ENCODE measurements around the gene GARNL3.

The GARNL3 gene

DNA sequence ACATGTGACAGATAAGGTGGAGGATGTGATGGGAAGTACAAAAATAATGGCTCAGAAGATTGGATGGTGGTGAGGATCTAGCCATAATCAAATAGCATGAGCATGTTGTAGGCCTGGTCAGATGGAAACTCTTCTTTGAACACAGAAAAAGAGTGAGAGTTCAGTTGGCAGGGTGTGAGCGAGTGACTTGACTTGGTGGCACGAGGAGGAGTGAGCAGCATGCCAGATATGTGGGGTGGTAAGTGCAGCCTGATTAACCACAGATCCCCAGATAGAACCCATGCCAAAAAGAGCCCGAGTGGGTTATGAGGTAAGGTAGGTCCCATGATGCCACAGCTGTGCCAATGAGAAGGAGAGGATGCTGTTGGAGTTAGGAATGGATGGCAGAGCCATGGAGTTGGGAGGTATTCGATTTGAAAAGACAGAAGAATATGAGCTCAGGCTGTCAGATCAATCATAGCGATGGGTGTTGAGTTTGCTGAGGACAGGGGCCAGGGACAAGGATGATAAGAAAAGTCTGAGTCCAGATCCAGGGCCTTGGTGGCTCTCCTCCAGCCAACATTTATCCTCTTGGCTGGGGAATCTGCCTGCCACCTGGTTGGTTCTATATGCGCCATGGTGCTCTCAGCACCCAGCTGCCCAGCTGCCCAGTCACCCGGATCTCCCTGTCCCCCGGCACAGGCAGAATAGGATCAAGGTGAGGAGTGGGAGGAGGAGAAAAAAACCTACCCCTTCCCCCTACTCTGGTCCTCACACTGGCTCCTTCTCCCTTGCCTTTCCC is 16.5 kb downstream of the GARNL3 start:
- DNase-seq = no peak

DNA sequence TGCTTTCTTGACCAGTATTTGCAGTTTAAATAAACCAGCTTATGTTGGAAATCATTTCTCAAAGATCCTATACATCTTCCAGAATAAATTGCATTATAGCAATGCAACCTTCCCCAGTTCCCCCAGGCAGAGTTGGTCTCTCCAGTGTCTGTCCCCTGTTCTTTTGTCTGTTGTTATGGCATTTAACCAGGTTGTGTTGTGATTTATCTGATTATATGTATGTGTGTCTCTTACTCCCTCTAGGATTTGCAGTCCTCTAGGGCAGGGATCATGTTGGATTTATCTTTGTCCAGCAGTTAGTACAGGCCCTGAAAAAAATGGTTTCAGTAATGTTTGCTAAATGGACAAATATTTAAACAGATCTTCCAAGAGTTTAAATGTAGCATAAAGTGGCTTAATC is 17.3 kb downstream of the GARNL3 start:
- no peak for DNase-seq

DNA sequence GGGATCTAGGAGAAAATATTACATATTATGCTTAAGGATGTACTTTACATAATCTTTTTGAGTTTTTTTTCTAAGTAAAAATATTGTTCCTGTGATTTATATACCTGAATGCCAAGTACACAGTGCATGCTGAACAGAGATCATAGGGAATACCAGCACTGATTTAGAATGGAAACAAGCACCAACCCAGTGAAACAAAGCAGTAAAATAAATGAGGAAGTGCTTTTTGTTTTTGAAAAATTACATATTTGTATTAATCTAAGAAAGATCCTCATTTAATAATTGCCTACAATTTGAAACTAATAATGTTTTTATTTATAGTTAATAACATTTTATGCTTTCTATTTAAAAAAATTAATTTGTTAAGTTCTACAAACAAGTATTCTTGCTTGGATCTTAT is 18.0 kb downstream of the GARNL3 start:
- DNase-seq = no peak

DNA sequence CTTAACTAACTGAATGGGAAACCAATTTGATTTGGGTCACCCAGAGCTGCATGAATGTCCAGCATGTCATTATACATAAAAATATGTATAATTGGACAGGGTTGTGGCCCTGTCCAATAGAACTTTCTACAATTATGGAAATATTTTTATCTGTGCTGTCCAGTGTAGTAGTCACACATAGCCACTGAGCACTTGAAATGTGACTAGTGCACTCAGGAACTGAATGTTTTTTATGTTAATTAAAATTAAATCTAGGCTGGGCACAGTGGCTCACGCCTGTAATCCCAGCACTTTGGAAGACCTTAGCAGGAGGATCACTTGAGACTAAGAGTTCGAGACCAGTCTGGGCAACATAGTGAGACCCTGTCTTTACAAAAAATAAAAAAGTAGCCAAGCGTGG is 18.6 kb downstream of the GARNL3 start:
- DNase-seq = no peak

DNA sequence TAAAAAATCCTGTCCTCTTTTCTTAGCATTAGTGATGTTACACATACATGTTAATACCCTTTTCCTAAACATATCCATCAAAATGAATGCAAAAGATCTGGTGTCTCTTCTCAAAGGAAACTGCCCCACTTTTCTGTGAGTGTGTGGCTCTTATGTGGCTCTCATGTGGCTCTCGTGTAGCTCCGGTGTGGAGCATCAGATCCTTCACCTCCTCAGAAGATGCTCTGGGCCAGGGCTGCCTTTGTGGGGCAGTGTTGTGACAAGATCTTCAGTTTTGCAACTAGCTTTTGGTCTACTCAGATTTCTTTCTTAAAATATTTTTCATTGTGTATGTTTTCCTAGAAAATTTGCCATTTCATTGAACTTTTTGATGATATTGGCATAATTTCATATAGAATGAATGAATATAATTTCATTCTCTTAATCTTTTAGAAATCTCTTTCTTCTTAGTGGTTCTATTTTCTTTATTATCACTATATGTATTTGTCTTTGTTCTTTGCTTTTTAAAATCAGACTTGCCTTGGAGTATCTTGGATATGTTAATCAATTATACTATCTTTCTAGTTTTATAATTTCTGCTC is 19.4 kb downstream of the GARNL3 start:
- DNase-seq = no peak

DNA sequence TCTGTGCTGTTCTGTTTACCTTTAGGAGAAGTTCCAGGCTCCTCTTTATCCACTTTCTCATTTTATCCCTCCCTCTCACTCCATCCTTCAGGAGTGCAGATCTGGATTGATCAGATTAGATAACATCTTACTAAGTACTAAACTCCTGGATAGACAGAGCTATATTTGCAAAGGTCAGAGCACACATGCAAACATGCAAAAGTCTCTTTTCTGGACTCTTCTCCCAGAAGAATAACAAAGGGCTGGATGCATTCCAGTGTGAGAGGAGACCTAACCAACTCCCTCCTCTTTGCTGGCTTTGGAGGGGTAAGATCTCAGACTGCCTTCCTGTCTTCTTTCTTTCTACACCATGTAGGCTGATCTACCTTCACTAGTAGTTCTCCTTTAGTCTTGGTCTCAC is 21.4 kb downstream of the GARNL3 start:
- no peak for DNase-seq

DNA sequence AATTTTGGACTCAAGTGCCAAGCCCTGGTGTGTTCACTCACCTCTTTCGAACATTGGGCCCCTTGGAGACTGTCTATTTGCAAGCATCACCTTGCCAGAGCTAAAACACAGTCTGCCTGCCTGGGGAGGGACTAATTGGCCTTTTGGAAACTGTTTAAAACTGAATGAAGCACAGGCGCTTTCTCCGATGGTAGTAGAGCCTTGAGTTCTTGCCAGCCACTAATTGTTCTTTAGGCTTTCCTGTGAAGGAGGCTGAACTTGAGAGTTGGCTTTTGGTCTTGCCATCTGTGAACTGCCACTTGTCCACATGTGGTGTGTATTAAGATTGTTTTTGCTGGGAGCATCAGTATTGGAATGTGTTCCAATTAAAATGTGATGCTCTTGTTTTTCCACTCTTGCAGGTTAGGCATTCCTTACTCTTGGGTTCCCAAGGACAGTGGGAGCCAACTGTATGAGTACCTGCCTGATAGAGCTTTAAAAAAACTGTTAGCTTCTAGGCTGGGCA is 26.0 kb downstream of the GARNL3 start:
- no peak for DNase-seq

DNA sequence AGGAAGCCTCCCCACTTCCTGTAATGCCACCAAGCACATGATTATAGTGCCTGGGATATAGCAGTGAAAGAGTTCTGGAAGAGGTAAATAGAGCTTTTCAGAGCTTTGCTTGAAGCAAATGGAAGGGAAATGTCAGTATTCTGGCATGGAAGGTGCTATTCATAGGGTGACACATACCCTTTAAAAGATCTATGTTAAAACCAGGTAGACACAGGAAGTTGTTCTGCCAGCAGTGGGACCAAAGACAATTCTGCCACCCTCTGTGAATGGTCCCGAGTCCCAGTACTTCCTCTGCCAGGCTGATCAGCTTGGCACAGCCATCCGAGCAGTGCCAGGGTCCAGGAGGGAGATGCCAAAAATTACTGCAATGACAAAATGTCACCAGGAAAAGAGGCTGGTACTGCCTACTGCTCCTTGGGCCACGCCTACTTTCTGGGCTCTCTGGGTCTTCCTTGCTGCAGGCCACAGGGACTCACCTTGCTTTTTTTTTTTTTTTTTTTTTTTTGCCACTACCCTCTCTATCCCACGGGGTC is 26.7 kb downstream of the GARNL3 start:
- no peak for DNase-seq

DNA sequence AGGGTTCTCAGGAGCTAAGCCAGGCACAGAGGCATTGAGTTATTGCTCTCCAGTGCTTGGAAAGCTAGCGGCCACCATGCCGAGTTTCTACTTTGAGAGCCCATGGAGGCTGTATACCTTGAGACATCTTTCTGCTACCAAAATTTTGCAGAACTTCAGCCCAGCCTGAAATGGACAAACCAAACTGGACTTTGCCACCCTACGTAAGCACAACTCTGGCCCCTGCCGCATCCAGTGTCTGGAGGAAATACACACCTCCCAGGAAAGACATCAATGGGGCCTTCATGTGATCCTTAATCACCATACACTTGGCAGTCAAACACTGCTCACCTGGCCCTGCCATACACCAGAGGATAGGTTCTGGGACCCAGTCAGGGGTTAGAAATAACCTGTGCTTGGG is 27.8 kb downstream of the GARNL3 start:
- DNase-seq = no peak

DNA sequence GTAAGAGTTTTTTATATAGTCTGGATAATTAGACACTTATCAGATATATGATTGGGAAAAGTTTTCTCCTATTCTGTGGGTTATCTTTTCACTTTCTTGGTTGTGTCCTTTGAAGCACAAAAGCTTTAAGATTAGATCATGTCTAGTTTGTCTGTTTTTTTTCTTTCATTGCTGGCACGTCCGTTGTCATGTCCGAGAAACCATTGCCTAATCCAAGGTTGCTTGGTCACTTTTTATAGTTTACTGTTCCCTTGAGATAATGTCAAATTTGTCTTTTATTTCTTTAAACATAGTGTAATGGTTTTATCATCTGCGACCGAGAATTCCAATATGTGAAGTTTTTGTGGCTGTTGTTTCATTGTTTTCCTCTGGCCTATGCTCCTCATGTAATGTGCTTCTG is 28.8 kb downstream of the GARNL3 start:
- DNase-seq = no peak

DNA sequence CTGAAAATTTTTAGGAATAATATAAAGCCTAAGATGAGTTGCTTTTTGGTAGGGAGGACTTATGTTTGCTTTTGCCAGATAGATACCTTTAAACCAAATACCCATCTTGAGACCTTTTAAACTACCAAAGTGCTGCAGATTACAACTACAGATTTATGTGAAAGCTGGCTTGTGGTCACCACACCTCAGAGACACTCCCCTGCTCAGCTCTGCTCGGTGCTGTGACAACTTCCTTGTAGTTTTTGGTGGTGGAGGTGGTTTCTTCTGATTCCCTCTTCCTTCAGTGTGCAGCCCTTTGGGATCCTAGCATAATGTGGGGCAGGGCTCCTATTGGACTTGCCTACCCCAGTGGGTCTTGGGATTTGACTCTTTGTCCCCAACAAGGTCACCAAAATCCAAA is 29.2 kb downstream of the GARNL3 start:
- DNase-seq = no peak

GRCh38 chr9:127295005-127295404 is 30.4 kb downstream of the GARNL3 start:
- no peak for DNase-seq

- DNase-seq = no peak
These were observed 36.4 kb downstream of the GARNL3 start for GRCh38 chr9:127300886-127301447.

DNA sequence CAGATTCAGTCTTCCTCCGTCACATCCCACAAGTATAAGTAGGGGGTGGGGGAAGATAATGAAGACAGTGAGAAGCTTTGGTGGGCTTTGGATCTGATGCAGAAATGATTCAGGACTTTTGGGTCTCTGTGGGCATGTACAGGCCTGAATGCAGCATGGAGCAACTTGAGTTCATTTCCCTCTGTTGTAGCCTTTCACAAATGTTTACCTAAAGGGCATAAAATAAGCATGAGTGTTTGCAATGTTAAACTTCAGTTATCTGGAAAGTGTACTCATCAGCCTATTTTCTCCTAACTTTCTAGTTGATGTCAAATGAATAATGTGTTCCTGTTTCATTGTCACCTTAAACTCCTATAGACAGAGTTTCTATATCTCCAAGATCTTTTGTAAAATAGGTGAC is 39.3 kb downstream of the GARNL3 start:
- no peak for DNase-seq

- DNase-seq = no peak
These were observed 40.7 kb downstream of the GARNL3 start for GRCh38 chr9:127305206-127305837.

GRCh38 chr9:127305838-127306226 is 41.3 kb downstream of the GARNL3 start:
- no peak for DNase-seq

DNA sequence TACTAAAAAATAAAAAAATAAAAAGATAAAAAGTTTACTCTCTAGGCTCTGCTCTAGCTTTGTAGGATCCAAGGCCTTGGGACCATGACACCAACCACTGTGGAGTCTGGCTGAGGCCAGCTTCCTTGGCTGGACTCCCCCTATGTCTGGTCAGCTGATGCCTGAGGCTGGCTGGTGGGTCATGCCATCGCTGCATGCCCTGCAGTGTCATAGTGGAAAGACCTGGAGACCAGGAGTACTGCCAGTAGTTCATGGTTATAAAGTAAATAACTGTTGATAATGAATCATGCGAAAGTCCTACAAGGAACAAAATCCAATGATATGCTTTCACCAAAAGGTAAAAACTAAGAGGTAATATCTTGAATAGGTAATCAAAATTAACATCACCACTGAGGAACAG is 43.2 kb downstream of the GARNL3 start:
- no peak for DNase-seq

- DNase-seq = no peak
These were observed 44.3 kb downstream of the GARNL3 start for GRCh38 chr9:127308652-127309434.

- no peak for DNase-seq
These were observed 45.1 kb downstream of the GARNL3 start for GRCh38 chr9:127309715-127310114.

GRCh38 chr9:127311239-127311741 is 46.7 kb downstream of the GARNL3 start:
- DNase-seq = peak; percentile 68

DNA sequence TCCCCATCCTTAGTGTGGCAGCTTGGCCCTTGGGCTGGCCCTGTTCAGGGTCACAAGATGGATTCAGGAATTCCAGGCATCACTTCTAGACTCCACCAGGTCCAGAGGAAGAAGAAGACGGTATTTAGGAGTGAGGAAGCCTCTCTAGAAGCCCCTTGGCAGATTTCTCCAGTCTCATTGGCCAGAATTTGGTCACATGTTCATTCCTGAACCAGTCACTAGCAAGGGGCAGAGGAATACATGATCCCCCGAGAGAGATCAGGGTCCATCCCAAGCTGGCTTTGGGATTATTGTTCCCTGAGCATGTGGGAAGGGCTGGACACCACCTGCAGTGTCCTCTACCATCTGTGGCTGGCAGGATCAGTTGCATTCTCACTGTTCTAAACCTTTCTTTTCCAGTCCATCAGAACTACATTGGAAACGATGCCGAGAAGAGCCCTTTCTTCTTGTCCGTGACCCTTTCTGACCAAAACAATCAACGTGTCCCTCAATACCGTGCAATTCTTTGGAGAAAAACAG is 48.5 kb downstream of the GARNL3 start:
- no peak for DNase-seq

- no peak for DNase-seq
These were observed 50.3 kb downstream of the GARNL3 start for GRCh38 chr9:127314911-127315310.

Data from NCI-H1105 treated with DMSO at 0.1 percent for 48 hours (cell line).